GM23338 (cell line): ENCODE results near the gene HLA-B. TPM values are rescaled to one million over a fixed set of nuclear protein-coding genes. Genes with fewer than 3 reads are reported as not detected.

Source experiments
- CTCF ChIP-seq, 2 experiments: fragments of 200-600 bp in 1 of 2; sonication (generic) in 1 of 2; conservative IDR thresholded peaks; 2 replicates each; pipeline versions ENCODE4 v1.5.1 to v1.6.1; 2016 to 2017; ENCODE audit warnings: antibody characterized with exemption in 2 of 2, low read depth in 2 of 2, mild to moderate bottlenecking in 2 of 2, moderate library complexity in 1 of 2
- REST ChIP-seq: IDR thresholded peaks from one replicate; pipeline ENCODE4 v1.6.1; 2018; ENCODE audit warnings: antibody characterized with exemption; ENCODE audit not compliant: unreplicated experiment
- microRNA-seq: library from miRNA; unstranded; fragments of <30 nt; microRNA quantifications from one replicate; pipeline ENCODE4, GENCODE V29; 2017
- polyA plus RNA-seq: library from polyadenylated mRNA; unstranded; fragments of >200 nt; fragmentation: Nextera tagmentation; extraction: Ambion mirVana; gene quantifications from 2 replicates; pipeline ENCODE4 v1.2.1, GENCODE V29; 2016
- small RNA-seq: library from RNA; depleted of rRNA; stranded (forward); fragments of <200 nt; gene quantifications from one replicate; pipeline ENCODE3, GENCODE V24; 2014; ENCODE audit warnings: low replicate concordance
- total RNA-seq: library from RNA; depleted of rRNA; stranded (reverse); fragments of >200 nt; shearing (Covaris generic); gene quantifications from 2 replicates; pipeline ENCODE4 v1.2.3, GENCODE V29; 2014; rRNA removed

HLA-B gene
- total and polyA plus RNA-seq, 2 experiments from 2014 or later: 44.3 to 86.0 TPM

- TF ChIP-seq CTCF (conservative IDR thresholded peaks at IDR 0.05; ENCODE audit: low read depth in 2 of 2) (no peak), REST (no peak)
Measured at GRCh38 chr6:31304683-31305082, 52.3 kb downstream of the HLA-B start (continued).

Small RNAs within 50 kb of the gene (microRNA-seq; reads per million reads assigned to microRNA genes)
- not detected for gene MIR6891

Small RNAs within 50 kb of the gene (small RNA-seq; reads per million reads assigned to genes)
- gene HLA-S (not detected), gene MIR6891 (not detected), gene RF00019 (not detected), gene RNU6-283P (not detected)

Other genes with a start within 250 kb of the HLA-B start
- not detected in 2 replicates for gene C6orf15, start 244.6 kb downstream of the HLA-B start, total RNA-seq
- not detected in 2 replicates for gene C6orf15, start 244.6 kb downstream of the HLA-B start, polyA plus RNA-seq
- gene PSORS1C1, start 242.4 kb downstream of the HLA-B start, total RNA-seq: 0.16 TPM in 1 of 2 replicates, not detected in the other
- gene PSORS1C1, start 242.4 kb downstream of the HLA-B start, polyA plus RNA-seq: not detected in 2 replicates
- gene CDSN, start 236.7 kb downstream of the HLA-B start, total RNA-seq: 0.07 TPM in 1 of 2 replicates, not detected in the other
- not detected in 2 replicates for gene CDSN, start 236.7 kb downstream of the HLA-B start, polyA plus RNA-seq
- not detected in 2 replicates for gene PSORS1C2, start 218.1 kb downstream of the HLA-B start, total RNA-seq
- 0.47 and 1.3 TPM in 2 replicates for gene PSORS1C2, start 218.1 kb downstream of the HLA-B start, polyA plus RNA-seq
- 37.0 and 46.7 TPM in 2 replicates for gene CCHCR1, start 199.4 kb downstream of the HLA-B start, total RNA-seq
- gene CCHCR1, start 199.4 kb downstream of the HLA-B start, polyA plus RNA-seq: 19.8 and 21.3 TPM in 2 replicates
- gene TCF19, start 198.6 kb downstream of the HLA-B start, total RNA-seq: 11.1 and 11.2 TPM in 2 replicates
- 7.1 and 8.3 TPM in 2 replicates for gene TCF19, start 198.6 kb downstream of the HLA-B start, polyA plus RNA-seq
- gene POU5F1, start 186.5 kb downstream of the HLA-B start, total RNA-seq: 3,419 and 3,629 TPM in 2 replicates
- gene POU5F1, start 186.5 kb downstream of the HLA-B start, polyA plus RNA-seq: 1,839 and 1,914 TPM in 2 replicates
- gene HLA-C, start 85.1 kb downstream of the HLA-B start, total RNA-seq: 94.6 and 116 TPM in 2 replicates
- 73.1 and 76.9 TPM in 2 replicates for gene HLA-C, start 85.1 kb downstream of the HLA-B start, polyA plus RNA-seq
- gene MICA, start 46.4 kb upstream of the HLA-B start, total RNA-seq: 18.2 and 22.7 TPM in 2 replicates
- 12.7 and 13.4 TPM in 2 replicates for gene MICA, start 46.4 kb upstream of the HLA-B start, polyA plus RNA-seq
- gene MICB, start 141.0 kb upstream of the HLA-B start, total RNA-seq: 20.8 and 23.8 TPM in 2 replicates
- gene MICB, start 141.0 kb upstream of the HLA-B start, polyA plus RNA-seq: 8.8 and 9.2 TPM in 2 replicates
- not detected in 2 replicates for gene MCCD1, start 171.8 kb upstream of the HLA-B start, total RNA-seq
- not detected in 2 replicates for gene MCCD1, start 171.8 kb upstream of the HLA-B start, polyA plus RNA-seq
- 849 and 866 TPM in 2 replicates for gene DDX39B, start 184.8 kb upstream of the HLA-B start, total RNA-seq
- gene DDX39B, start 184.8 kb upstream of the HLA-B start, polyA plus RNA-seq: 341 and 357 TPM in 2 replicates
- 1.6 and 2.4 TPM in 2 replicates for gene ATP6V1G2, start 189.4 kb upstream of the HLA-B start, total RNA-seq
- gene ATP6V1G2, start 189.4 kb upstream of the HLA-B start, polyA plus RNA-seq: 2.2 and 2.7 TPM in 2 replicates
- 10.1 and 12.3 TPM in 2 replicates for gene NFKBIL1, start 190.4 kb upstream of the HLA-B start, total RNA-seq
- gene NFKBIL1, start 190.4 kb upstream of the HLA-B start, polyA plus RNA-seq: 8.4 and 9.6 TPM in 2 replicates
- not detected in 2 replicates for gene LTA, start 215.1 kb upstream of the HLA-B start, total RNA-seq
- not detected in 2 replicates for gene LTA, start 215.1 kb upstream of the HLA-B start, polyA plus RNA-seq
- not detected in 2 replicates for gene TNF, start 218.4 kb upstream of the HLA-B start, total RNA-seq
- 0.11 TPM in 1 of 2 replicates, not detected in the other for gene TNF, start 218.4 kb upstream of the HLA-B start, polyA plus RNA-seq
- not detected in 2 replicates for gene LTB, start 225.2 kb upstream of the HLA-B start, total RNA-seq
- gene LTB, start 225.2 kb upstream of the HLA-B start, polyA plus RNA-seq: 0.83 and 1.7 TPM in 2 replicates
- gene LST1, start 229.1 kb upstream of the HLA-B start, total RNA-seq: not detected in 2 replicates
- gene LST1, start 229.1 kb upstream of the HLA-B start, polyA plus RNA-seq: 0.37 TPM in 1 of 2 replicates, not detected in the other
- gene NCR3, start 235.8 kb upstream of the HLA-B start, total RNA-seq: not detected in 2 replicates
- not detected in 2 replicates for gene NCR3, start 235.8 kb upstream of the HLA-B start, polyA plus RNA-seq